ENCODE measurements around the gene TREM2.

Gene TREM2

DNA sequence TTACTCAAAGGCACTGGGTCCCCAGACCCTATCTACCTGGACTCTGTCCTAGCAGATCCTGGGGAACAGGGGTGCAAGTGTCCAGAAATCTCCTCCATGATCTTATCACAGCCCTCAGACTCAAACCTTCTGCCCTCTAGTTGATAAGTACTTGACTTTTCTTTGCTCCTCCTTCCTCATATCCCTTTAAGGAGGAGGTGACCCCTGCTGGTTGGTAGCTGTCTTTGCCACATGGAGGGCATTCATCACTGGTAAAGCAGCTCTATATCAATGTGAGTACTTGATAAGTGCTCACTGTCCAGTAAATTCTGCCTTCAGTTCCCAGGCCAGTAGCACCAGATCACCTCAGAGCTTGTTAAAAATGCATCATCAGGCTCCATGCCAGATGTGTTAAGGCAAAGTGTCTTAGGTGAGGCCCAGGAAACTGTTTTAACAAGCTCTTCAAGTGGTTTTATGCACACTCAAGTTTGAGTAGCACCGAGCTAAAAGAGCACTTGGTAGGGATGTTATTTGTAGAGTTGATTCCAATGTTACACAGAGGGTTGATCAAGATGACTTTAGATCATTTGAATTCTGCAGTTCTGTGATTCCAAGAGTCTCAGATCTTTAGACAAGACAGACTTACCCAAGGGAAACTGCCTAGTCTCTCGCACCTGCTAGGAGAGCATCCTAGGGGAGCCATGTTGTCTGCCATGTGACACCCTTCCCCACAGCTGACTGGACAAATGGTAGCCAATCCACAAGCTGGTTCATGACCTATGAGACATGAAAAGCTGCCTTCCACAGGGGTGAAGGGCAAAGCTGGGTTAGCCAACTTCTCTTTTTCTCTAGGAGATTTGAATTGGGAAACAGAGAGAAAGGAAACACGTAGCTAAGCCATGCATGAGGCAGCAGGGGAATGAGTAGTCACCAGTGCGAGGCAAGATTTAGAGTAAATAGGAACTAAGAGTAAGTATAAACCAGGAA, 19.4 kb upstream of the TREM2 start:
- no peak for DNase-seq (ENCODE audit: low read depth)

DNA sequence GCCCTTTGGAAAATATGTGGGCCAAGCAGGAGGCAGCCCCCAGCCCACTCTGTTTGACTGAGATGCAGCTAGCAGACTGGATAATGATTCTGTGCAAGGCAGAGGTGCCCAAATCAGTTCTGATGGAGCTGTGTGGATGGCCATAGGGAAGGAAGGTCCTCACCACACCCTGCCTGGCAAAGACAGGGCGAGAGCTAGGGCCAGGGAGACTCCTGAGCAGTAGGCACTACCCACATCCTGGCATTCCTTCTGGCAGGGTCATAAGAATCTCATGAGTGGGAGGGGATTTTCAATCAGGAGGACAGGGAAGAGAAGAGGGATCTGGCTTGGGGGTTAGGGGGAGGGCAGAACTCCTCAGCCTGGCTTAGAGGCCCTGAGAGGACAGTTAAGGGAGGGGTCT, 18.6 kb upstream of the TREM2 start:
- no peak for DNase-seq (ENCODE audit: low read depth)

DNA sequence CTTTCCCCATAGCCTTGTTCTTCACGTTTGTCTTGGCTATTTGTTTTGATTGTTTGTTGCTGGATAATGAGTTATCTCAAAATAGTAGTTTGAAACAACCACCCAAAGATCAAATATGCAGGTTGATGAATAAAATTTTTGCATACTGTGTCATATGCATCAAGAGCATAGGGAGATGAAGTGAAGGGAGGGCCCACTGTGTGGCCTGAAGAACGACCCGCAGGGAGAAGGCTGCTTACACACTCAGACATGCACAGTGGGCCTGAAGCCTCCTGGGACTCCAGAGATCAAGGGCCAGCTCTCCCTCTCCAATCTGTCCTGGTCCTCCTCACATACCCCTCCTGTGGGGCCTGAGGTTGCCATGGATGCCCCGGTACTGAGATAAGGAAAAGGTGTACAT, 16.2 kb upstream of the TREM2 start:
- DNase-seq (ENCODE audit: low read depth): no peak

DNA sequence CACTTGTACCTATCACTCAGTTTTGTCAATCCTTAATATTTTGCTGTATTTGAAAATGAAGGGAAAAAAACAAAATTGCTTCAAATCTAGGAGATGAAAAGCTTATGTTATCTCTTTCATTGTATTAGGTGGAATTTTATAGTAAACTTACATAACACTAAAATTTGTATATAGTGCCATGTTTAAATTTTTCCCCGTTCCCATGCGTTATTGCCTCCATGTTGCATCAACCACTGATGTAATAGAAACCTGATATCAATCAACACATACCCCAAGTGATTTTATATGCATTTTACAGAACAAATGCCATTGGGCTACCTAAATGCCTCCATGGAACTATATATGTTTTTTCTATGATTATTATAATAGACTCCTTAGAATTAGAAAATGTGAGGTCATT, 14.8 kb upstream of the TREM2 start:
- DNase-seq (ENCODE audit: low read depth): no peak

DNA sequence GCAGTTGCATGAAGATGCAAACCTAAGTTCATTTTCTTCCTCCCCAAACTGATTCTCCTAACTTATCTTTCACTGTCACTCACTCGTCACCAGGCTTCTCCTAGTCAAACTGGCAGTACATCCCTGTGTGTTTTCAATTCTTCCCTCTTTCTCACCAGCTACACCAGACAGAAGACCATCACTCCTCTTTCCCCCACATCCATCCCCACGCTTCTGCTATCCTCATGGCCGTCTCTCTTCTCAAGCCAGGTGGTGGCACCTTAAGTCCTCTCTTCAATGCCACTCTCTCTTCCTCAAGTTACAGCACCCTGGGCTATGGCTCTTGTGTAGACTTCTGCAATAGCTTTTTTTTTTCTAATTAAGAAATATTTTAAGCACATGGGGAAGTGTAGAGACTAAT, 14.4 kb upstream of the TREM2 start:
- DNase-seq (ENCODE audit: low read depth): no peak

DNA sequence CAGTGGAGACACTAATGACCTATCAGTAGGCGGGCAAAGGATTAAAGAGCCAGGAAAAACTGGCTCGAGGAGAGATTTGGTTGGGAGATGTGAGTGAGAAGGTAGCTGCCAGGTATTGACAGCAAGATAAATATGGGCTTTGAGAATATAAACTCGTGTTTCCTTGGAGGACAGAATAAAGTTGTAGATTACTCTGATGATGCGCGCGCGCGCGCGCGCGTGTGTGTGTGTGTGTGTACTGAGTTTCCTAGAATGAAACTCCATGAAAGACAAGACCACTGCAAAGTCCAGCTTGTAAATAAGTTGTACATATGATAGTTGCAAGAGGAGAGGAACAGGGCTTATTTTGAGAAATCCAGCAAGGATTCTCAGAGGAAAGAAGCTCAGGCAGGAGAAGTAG, 13.3 kb upstream of the TREM2 start:
- no peak for DNase-seq (ENCODE audit: low read depth)

DNA sequence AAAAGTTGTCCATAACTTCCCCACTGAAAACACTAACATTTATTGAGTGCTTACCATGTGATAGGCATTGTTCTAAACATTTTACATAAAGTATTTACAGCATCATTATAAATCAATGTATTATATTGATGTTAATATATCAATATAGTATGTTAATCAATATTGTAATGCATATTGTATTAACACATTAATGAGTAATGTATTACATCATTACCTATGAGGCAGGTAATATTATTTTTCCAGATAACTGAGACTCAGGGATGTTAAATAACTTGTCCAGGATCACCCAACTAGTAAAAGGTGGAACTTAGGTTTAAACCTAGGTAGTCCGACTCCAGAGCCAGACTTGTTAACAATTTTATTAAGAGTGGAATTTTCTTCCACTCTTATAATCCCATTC, 12.2 kb upstream of the TREM2 start:
- no peak for DNase-seq (ENCODE audit: low read depth)

DNA sequence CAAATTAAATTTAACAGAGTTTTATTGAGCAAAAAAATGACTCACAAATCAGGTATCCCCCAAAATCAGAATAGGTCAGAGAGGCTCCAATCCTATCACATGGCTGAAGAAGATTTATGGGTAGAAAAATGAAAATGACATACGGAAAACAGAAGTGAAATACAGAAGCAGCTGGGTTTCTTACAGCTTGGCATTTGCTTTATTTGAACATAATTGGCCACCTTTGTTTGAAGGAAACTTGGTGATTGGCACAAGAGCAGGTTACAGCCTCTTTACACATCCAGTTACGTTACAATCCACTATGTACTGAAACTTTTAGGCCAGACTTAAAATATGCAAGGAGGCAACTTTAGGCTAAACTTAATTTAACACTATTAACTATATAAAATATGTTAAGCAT, 11.7 kb upstream of the TREM2 start:
- DNase-seq (ENCODE audit: low read depth): no peak

DNA sequence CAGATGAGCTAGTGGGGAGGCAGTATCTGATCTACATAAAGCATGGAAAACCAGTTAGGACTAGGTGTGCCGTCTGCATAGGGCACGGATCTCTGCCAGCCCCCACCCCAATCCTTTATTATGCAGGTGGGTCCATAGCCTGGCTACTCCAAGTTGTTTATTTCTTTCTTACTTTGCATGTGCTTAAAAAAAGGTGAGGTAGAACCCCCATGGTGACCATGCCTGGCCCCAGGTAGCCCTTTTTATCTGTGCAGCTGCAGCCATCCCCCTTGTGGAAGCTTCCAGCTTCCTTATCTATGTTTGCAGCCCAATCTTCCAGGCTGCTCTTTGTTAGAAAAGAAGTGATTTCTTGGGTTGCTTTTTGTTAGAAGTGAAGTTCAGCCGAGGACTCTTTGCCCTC, 9.0 kb upstream of the TREM2 start:
- DNase-seq (ENCODE audit: low read depth): no peak

DNA sequence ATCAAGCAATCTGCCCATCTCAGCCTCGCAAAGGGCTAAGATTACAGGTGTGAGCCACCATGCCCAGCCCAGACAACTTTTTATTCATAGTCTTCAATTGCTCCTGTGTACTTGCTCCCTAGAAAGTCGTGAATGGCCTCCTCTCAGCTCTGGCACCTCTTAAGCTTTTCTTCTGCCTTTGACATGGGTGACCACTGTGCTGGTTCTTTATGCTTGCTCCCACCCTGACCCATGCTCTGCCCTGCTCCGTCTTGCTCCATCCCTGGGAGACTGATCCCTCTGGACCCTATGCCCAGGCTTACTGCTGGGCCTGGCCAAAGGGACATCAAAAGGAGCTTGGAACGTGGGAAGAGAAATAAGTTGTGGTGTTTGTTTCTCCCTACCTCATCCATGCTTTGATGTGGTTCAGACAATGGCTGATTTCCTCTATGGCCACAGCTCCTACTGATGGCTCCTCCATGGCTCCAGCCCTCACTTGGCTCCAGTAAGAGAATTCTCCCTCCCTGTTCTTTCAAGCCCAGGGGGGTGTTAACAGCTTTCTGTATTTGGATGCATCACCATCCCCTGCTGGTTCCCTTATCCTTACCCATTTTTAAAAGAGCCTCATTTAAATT, 7.7 kb upstream of the TREM2 start:
- DNase-seq (ENCODE audit: low read depth): no peak

DNA sequence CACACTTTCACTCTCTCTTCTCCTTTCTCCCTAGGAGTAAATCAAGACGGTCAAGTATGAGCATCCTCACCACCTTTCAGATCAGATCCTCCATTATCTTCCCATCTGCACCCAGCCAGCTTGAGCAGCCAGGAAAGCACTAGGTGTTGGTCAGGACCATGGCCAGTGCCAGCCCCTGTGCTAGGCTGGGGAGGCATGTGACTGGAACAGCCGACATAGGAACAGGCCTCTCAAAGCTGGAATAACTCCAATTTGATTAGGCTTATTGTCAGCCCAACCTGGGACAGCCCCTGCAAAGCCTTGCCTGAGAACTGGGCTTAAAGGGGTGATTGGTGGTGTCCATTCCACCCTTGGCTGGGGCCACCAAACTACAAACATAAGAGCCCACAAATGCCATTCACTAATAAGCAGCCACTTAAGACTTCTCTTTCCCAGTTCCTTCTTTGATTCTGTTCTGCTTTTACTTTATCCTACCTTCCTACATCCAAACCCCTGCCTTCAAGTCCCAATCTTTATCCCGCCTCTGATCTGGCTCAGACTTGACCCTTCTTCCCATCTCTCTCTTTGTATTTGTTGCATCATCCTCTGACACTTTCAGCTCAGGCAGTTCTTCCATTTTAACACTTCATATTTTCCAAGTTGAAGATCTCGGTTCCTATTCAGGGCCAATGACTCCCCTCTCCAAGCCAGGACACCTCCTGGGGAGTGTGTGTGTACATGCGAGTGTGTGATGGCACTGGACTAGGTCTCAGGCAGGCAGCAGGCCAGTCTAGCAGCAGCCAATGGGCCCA, 4.5 kb upstream of the TREM2 start:
- no peak for DNase-seq (ENCODE audit: low read depth)

DNA sequence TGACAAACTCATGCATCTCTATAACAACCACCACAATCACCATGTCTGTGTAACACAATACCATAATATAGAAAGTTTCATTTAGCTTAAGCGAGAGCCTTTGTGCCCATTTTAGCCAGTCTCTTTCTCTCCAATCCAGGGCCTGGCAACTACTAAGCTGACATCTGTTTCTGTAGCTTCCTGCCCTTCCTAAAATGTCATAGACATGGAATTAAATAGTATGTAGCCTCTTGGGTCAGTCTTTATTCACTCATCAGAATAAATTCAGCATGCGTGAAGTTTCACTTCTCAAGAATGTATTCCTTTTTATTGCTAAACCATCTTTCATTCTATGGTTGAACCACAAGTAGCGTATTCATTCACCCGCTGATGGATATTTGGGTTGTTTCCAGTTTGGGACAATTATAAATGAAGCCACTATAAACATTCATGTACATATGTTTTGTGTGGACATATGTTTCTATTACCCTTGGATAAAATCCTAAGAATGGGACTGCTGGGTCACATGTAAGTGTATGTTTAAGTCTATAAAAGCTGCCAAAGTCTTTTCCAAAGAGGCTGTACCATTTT, 1.7 kb upstream of the TREM2 start:
- DNase-seq (ENCODE audit: low read depth): no peak

DNA sequence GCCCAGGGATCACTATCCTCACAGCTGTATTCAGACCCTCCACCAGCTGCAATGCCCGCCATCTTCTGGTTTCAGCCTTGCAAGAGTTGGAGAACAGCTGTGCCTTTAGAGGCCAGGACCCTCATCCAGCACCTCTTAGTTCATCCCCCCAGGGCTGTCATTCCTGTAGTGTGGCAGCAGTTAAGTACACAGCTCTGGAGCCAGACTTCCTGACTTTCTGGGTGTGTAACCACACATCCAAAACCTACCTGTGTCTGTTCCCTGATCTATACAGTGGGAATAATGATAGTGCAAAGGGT, 452 bp upstream of the TREM2 start:
- DNase-seq (ENCODE audit: low read depth): no peak

DNA sequence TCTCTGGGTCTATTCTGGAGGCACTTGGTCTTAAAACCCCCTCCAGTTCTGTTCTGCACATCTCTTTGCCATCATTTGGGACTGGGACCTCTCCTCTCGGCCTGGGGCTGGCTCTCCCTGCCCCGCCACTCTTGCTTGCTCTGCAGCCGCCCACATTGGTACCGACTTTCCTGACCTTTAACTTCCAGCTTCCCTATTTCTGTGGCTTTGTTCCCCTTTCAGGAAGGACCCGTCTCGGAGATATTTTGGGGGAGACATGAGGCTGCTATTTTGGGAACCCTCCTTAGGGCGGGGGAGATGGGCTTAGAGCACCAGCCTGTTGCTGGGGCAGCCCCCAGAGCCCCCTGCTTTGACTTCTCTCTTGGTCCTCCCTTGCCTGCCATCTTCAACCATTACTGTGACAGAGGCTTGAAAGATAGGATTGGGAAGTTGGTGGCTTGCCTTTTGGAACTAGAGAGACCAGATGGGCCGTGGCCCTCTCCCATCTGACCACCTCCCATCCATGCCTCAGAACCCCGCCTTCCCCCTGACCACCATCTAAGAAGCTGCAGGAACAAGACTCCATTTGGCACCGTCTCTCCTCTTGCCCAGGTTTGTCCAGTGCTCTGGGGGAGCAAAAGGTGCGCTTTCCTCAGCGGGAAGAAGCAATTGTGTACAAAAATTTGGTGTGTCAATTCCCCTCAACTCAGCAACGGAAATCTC, 914 bp downstream of the TREM2 start:
- DNase-seq (ENCODE audit: low read depth): no peak

DNA sequence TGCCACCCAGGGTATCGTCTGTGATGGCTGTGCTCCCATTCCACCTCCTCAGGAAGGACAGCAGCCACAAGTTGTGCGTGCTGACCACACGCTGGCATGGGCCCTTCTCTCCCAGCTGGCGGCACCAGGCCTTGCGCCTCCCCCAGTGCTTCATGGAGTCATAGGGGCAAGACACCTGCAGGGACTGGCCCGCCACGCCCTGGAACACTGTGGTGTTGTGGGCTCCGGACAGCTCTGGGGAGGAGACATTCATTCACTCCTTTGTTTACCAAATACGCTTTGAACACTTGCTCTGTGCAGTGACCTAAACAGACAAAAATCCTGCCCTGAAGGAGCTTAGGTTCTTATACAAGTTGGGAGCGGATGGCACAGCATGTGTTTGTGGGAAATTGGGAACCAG, 1.5 kb downstream of the TREM2 start:
- no peak for DNase-seq (ENCODE audit: low read depth)

DNA sequence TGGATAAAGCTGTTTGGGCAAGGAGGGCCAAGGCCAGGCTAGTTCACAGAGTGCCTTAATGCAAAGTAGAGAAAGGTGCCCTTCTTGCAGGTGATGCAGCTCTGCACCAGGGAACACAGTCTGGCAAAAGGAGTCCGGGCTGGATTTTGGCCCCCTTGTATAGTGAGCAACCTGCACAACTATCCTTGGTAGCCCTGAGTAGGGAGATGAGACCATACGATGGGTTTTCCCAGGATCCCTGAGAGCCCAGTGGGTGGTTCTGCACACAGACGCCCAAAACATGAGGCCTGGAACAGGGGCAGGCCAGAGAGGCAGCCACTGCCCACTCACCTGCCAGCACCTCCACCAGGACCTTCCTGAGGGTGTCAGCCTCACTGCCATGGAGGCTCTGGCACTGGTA, 2.0 kb downstream of the TREM2 start:
- DNase-seq (ENCODE audit: low read depth): no peak

DNA sequence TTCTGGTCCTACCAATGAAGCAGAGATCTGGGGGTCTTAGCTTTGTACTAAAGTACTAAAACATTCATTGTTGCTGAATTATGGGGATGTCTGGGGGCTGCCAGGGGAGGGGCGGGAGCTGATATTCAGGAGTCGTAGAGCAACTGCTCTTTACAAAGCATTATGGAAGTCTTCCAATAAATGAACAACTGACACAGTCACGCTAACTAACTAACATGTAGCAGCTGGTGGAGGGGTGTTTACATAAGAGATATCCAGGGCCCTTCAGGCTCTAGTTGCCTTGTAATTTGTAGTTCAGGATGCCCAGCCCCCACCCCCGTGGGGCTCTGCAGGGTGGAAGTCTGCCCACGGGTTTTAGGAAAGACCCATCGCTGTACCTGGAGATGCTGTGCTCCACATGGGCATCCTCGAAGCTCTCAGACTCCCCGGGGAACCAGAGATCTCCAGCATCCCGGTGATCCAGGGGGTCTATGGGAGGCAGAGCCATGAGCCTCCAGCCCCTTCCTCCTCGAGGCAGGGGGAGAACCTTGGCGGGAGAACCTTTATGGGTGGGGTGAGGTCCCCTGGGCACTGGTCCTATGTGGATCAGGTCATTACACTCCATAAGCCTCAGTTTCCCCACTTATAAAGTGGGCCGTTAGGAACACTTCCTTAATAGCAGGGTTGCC, 3.4 kb downstream of the TREM2 start:
- no peak for DNase-seq (ENCODE audit: low read depth)

DNA sequence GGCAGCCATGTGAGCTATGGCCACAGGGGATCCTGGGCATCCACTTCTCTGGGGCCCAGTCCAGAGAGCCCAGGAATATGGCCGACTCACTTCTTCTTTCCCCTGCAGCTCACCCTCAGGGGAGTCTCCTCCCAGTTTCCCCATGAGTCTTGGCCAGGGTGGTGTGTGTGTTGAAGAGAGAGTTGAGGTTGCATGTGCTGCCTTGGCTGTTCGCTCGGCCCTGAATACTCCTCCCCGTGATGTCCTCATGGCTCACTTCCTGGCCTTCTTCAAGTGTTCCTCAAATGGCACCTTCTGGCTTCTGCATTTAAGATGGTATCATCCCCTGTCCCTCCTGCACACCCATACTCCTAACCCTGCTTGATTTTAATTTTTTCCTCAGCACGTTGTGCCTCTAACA, 5.6 kb downstream of the TREM2 start:
- DNase-seq (ENCODE audit: low read depth): no peak

DNA sequence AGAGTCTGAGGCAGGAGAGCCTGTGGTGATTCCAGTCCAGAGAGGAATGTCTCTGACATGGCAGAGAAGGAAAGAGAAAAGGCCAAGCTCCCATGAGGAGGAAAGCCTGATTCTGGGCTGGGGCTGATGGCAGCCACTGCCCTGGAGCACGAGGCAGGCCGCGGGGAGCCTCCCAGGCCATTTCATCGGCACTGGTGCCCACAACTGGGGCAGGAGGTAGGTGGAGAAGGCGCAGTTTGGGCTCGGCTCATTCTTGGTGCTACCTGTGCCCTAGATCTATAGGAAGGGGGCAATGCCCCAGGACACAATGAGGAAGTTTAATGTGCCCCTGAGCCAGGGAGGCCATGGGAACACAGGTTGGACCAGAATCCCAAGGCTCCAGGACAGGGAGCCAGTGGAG, 6.1 kb downstream of the TREM2 start:
- DNase-seq (ENCODE audit: low read depth): no peak

DNA sequence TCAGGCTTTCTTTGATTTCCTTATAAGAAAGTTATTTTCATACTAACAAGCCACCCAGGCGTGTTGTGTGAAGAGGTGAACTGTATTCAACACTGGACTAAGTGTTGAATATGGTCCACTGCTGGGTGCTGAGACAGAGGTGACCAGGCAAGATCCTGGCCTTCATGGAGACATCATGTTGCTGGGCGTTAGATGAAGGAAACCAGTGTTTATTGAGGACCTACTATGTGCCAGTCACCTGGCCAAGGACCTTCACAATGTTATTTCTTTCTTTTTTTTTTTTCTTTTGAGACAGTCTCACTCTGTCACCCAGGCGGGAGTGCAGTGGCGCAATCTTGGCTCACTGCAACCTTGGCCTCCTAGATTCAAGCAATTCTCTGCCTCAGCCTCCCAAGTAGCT, 6.9 kb downstream of the TREM2 start:
- no peak for DNase-seq (ENCODE audit: low read depth)

DNA sequence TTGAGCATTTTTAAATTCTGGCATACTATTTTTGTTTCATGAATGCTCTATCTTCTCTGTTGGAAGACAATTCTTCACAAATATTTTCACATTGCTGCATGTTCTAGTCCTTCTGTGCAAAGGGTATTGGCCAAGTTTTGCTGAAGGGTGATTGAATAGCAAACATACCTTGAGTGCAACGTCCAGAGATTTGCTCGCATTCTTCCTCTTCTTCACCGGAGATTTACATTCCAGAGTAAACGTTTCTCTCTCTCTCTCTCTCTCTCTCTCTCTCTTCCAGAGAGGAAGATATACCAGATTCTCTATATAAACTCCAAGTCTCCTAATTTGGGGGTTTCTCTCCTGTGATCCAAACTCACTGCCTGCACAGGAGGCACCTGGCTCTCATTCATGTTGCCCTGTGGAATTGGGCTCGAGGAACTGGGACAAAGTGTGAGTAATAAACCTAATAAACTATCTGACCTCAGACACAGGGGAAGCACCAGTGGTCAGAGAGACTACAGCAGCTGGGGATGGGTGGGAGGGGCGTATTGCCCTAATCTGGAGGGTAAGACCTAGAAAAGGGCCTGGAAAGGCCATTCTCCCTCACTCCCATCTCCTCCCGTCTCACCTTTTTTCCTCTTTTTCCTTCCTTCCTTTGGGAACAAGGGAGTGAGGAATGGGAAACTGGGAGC, 7.6 kb downstream of the TREM2 start:
- no peak for DNase-seq (ENCODE audit: low read depth)

Data from stimulated activated CD8-positive, alpha-beta memory T cell treated with anti-CD3 and anti-CD28 coated beads, Interleukin-7, amount 100 ng/mL, for 24 hours (primary cell).